Right ventricle myocardium inferior (tissue), 1 donor: ENCODE results near the gene CUL7. TPM values are rescaled to one million over a fixed set of nuclear protein-coding genes. Genes with fewer than 3 reads are reported as not detected.

Source experiments
- ATAC-seq: fragments of 200-7000 bp; cut with Tn5 transposase; one replicate; pipeline ENCODE4 v1.9.1; 2020; ENCODE audit warnings: mild to moderate bottlenecking, moderate library complexity
- DNase-seq: peaks from one replicate; pipeline ENCODE4 v3.0.0; 2021; ENCODE audit errors: missing footprints
- intact Hi-C: fragments of 100-400 bp; cut with DNase I; formaldehyde crosslinking; loops from one replicate; pipeline ENCODE4 v1.11.0; 2022
- total RNA-seq: library from RNA; stranded (reverse); fragmentation: NEBNext Ultra II Directional; extraction: Animal tissue kit (Norgen Biotek cat#: 25700); gene quantifications from one replicate; pipeline ENCODE4 v1.2.1, GENCODE V29; 2021
- donor health status: DM: no; HTN: yes; CAD: no; lungs with severe emphysema.

The CUL7 gene
- total RNA-seq, 1 donor from 2014 or later: 7.3 TPM

GRCh38 chr6:43081043-43081442 is 27.4 kb upstream of the CUL7 start:
- no peak for ATAC-seq
- intact Hi-C loops: no loop called here
- no peak for DNase-seq

GRCh38 chr6:43078691-43079090 is 25.0 kb upstream of the CUL7 start:
- no peak for DNase-seq
- intact Hi-C loops: no loop called here
- no peak for ATAC-seq

GRCh38 chr6:43077981-43078511 is 24.4 kb upstream of the CUL7 start:
- DNase-seq (no peak), ATAC-seq (no peak)
- intact Hi-C loops: no loop called here

GRCh38 chr6:43077333-43077809 is 23.7 kb upstream of the CUL7 start:
- ATAC-seq (no peak), DNase-seq (no peak)
- intact Hi-C loops: no loop called here

GRCh38 chr6:43076464-43077332 is 23.0 kb upstream of the CUL7 start:
- DNase-seq: no peak
- intact Hi-C loops: no loop called here
- peak; percentile 12 for ATAC-seq

GRCh38 chr6:43075670-43076463 is 22.2 kb upstream of the CUL7 start, which contains the start of gene PTK7:
TSS of gene PTK7 (plus strand) at chr6:43076314. CDS start at chr6:43076489, 175 bp downstream.
- intact Hi-C loops: no loop called here
- ATAC-seq (peak; percentile 35), DNase-seq (no peak)

- intact Hi-C loops: no loop called here
- DNase-seq (no peak), ATAC-seq (no peak)
Observed at GRCh38 chr6:43074847-43075669, 21.4 kb upstream of the CUL7 start.

- DNase-seq (no peak), ATAC-seq (no peak)
- intact Hi-C loops: no loop called here
Observed at GRCh38 chr6:43070028-43070632, 16.5 kb upstream of the CUL7 start.

- intact Hi-C loops: no loop called here
- DNase-seq: no peak
- no peak for ATAC-seq
Observed at GRCh38 chr6:43062818-43063217, 9.2 kb upstream of the CUL7 start.

- ATAC-seq: no peak
- intact Hi-C loops: no loop called here
- no peak for DNase-seq
Observed at GRCh38 chr6:43061861-43062260, 8.2 kb upstream of the CUL7 start.

GRCh38 chr6:43060755-43061633 is 7.3 kb upstream of the CUL7 start:
- ATAC-seq (no peak), DNase-seq (no peak)
- intact Hi-C loops: no loop called here

GRCh38 chr6:43060034-43060754 is 6.5 kb upstream of the CUL7 start:
- peak; percentile 3 for ATAC-seq
- intact Hi-C loops: no loop called here
- no peak for DNase-seq

- intact Hi-C loops: loop anchor here (1.0 to 5.0 kb wide), 3 partner anchors 45 to 157 kb away; partner anchors contain the start of genes KLHDC3 and SRF
- ATAC-seq (peak; percentile 98), DNase-seq (peak; percentile 98)
Observed at GRCh38 chr6:43059168-43060033, 5.8 kb upstream of the CUL7 start, which contains the start of the genes KLC4 and MRPL2. TSS of gene KLC4 (plus strand) at chr6:43059631. CDS start at chr6:43061336, 1,705 bp downstream. TSS of gene MRPL2 (minus strand) at chr6:43059434. CDS start at chr6:43059381, 53 bp downstream.

GRCh38 chr6:43058531-43058930 is 4.9 kb upstream of the CUL7 start:
- DNase-seq (no peak), ATAC-seq (no peak)
- intact Hi-C loops: loop anchor here (5.0 kb wide), 1 partner anchor 156 kb away; no protein-coding TSS in a partner anchor

- DNase-seq (no peak), ATAC-seq (no peak)
- intact Hi-C loops: loop anchor here (5.0 kb wide), 1 partner anchor 154 kb away; no protein-coding TSS in a partner anchor
Observed at GRCh38 chr6:43055966-43056365, 2.3 kb upstream of the CUL7 start.
